ENCODE measurements around the gene MUC15.

The MUC15 gene

DNA sequence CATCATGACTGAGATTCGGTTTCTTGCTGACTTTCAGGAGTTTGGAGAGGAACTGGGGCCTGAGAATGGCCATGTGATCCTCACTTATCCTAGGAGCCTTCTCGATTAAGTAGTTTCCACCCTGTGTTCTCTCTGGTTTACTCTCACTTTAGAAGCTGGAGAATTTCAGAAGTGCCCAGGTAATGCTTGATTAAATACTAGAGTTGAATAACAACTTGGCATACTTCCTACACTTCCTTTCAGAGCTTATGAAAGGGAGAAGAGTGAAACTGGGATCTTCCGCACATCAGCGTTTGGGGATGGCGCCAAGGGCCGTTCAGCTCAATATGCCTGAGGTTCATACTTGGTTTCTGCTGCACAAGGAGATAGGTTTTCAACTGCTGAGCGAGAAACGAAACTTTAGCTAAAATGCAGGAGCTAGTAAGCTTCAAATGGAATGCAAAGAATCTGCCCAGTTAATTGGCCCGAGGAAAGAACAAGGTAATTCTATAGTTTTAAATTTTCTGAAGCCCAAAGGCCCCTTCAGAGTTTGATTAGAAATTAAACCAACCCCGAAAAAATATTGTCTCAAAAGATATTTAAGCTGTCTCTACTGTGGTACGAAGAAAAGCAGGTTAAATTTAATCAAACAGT lies 823 bp upstream of the MUC15 start:
- DNase-seq: no peak

DNA sequence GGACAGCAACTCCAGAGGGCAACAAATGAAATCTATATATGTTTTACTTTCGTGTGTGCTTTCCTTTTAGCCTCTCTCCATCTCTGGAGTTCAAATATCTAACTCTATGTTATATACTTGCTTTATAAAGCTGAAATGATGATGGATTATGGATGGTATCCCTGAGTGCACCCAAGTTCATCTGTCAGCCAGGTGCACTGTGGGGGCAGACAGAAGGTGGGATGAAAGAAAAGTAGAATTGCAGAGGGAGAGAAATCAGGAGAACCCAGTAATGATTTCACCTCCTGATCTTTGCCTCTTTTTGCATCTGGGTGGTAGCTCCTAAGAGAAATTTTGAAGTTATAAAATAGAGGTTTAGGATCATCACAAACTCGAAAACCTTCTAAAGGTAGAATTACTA lies 2.4 kb downstream of the MUC15 start:
- DNase-seq: no peak

DNA sequence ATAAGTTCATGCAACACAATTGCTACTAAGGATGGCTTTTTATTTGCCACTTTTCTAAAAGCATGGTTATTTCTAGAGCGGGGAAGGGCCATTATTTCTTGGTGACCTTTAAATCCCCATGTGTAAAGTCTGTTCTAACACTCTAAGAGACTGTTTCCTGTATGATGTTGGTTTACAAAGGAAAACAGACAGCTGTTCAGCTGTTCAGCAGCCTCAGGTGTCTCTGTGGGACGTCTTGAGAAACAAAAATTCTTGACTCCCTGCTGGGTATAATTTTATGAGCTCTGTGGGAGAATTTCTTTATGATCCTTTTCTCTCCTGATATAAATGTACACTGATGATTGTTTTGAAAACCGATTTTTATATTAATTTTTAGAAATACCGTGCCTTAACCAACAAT lies 13.9 kb downstream of the MUC15 start:
- DNase-seq: no peak

- DNase-seq: no peak
Observed at GRCh38 chr11:26557666-26558065, 14.4 kb downstream of the MUC15 start.

DNA sequence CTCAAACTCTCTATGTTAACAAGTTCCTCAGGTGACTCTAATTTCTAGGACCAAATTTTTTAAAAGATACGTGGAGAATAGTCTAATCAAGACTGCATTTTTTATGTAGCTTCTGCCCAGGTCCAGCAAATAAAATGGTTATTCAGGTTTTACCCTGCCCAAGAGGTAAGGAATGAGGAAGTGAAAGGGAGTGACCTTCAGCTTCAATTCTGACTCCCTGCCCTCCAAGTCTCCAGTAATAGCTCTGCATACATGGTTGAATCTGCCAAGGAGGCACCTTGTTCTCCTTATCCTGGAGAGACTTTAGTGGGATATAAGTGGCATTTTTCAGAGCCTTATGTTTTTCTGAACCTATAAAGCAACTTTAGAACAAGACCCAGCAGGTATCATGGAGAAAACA lies 15.5 kb downstream of the MUC15 start:
- DNase-seq: no peak

- no peak for DNase-seq
Observed at GRCh38 chr11:26554455-26554854, 17.6 kb downstream of the MUC15 start.

- no peak for DNase-seq
Observed at GRCh38 chr11:26553182-26553581, 18.9 kb downstream of the MUC15 start.

- DNase-seq: no peak
Observed at GRCh38 chr11:26551186-26551801, 20.8 kb downstream of the MUC15 start.

DNA sequence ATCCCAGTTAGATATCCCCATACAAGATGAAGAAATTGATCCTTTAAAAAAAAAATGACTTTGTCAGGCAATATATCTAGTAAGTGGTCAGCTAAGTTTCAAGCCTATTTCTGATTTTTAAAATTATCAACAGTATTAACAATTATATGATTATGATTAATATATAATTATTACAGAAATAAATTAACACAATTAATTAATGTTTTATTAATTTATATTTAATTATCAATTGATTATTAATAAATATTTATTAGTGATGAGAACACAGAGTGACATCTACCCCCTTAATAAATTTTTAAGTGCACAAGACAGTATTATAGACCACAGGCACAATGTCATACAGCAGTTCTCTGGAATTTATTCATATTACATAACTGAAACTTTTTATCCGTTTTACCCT lies 22.0 kb downstream of the MUC15 start:
- no peak for DNase-seq

GRCh38 chr11:26549176-26549575 lies 22.9 kb downstream of the MUC15 start:
- DNase-seq: no peak

DNA sequence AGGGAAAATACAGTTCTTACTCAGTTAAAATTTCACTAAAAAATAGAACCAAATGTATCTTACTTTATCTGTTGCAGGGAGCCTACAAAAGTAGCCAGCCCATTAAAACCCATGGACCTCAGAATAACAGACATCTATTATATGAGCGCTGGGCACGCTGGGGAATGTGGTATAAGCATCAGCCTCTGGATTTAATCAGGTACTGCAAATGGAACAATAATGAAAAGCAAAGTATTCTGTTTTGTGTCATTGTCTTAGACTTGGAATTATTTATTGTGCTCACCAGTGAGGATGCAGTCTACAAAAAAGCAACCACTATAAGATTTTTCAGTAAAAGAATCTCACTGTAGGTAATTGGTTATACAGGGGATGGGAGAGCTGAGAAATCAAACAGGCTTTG lies 30.2 kb downstream of the MUC15 start:
- no peak for DNase-seq

GRCh38 chr11:26539517-26539916 lies 32.5 kb downstream of the MUC15 start:
- DNase-seq: no peak

DNA sequence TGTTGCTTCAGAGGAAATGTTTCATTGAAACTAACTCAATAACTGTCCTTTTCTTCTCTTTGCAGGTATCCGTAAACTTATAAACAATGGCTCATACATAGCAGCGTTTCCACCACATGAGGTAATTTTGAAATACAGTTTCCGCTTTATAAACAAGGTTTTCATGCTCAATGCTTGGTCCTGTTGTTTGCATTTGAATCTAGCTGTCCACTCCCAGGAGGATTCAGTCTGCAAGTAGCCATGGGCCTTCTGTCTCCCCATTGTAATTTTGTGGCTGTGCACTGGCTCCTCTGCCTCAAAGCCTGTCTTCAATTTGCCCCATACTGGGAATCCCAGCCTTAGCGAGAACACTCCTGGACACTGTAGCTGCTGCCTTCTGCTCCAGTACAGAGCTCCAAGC lies 34.7 kb downstream of the MUC15 start:
- no peak for DNase-seq

DNA sequence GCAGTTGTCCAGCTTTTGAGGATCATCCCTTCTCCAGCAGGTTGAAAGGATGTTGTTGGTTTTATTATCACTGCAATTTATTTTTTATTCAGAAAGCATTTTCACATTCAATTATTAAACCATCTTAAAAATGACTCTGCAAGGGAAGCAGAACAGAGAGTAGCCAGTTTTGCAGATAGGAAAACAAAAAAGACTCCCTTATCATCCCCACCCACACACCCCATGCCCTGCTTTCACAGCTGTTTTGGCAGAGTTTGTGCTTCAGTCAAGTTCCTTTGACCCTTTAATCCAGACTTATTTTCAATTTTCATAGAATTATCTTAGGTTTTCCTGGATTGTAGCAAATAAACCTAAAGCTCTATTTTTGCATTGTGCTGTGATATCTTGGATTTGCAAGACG lies 44.4 kb downstream of the MUC15 start:
- DNase-seq: no peak

DNA sequence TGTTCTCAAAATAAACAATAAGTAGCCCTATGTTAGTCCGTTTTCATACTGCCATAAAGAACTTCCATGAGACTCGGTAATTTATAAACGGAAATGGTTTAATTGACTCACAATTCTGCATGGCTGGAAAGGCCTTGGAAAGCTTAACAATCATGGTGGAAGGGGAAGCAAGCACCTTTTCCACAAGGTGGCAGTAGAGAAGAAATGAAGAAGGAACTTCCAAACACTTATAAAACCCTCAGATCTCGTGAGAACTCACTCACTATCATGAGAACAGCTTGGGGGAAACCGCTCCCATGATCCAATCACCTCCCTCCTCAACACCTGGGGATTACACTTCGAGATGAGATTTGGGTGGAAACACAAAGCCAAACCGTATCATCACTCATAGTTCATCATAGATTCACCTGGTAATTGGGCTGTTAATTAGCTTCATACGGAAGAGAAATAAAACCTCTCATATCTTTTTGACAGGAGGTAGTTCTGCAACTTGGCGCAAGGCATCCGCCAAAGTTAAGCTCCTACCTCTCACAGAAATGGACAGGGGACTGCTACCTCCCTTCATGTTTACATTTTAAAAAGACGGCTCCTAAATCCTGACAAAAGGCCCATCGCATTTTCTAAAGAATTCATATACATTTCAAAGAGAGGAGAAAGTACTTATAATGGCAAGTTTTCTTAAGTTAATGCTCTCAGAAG lies 49.0 kb downstream of the MUC15 start:
- no peak for DNase-seq

DNA sequence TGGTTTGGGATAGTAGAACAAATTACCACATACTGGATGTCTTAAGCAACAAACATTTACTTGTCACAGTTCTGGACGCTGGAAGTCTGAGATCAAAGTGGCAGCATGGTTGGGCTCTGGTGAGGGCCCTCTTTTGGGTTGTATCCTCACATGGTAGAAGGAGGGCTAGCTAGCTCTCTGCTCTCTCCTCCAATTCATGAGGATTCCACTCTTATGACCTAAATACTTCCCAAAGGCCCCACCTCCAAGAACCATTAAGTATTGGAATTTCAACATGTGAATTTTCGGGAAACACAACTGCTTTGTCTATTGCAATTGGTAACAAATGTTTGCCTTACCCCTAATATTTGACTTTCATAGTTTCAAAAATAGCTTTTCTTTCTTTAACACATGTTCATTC lies 52.6 kb downstream of the MUC15 start:
- DNase-seq: no peak

DNA sequence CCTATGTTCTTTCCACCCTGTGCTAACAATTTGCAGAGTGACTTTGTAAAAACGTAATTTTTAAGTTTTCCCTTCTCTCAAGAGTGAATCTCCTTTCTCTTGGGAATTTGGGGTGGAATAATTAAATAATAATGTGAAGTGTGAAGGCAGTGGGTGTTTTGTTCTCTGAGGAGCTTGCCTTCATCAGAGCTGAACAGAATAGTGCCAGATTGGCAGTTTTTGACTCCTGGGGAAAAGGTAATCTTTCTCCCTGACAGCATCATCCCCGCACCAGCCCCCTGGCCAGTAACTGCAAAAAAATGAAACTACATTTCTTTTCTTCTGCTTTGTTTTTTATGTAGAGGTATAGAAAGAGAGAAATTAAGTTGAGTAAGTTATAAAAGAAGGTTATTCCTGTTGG lies 59.9 kb downstream of the MUC15 start:
- no peak for DNase-seq

- DNase-seq: no peak
Observed at GRCh38 chr11:26510756-26511155, 61.3 kb downstream of the MUC15 start.

DNA sequence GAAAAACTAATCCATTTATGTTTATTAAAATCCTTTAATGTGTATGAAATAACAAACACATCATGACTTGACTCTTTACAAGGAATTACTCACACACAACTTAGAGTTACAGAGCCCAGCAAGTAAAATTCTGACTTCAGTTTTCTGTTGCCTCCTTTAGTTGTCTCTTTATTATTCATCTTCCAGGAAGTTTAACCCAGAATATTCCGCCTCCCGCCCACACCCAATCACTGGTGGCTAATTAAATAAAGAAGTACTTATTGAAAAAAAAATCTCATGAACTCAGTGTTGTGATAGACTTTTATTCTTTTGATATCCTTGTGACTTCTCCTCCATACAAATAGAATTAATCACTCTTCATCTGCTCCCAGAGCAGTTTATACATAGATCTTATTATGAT lies 61.9 kb downstream of the MUC15 start:
- DNase-seq: no peak

All from NCI-H1436 treated with DMSO at 0.1 percent for 48 hours (cell line).